NCI-H510A (cell line): ENCODE measurements around the gene D2HGDH.
"Not testable (repeated sequence)": the region's sequence is repeated elsewhere in the genome, so short reads cannot be mapped to it uniquely, and the experiment has no call there.

ENCODE experiments used
- DNase-seq: peaks from one replicate; lab custom pipeline; 2025; lab: John Stamatoyannopoulos, UW

The D2HGDH gene

GRCh38 chr2:241794250-241794823 lies 59.9 kb downstream of the D2HGDH start:
- no peak for DNase-seq

- no peak for DNase-seq
Observed at GRCh38 chr2:241795021-241795999, 60.9 kb downstream of the D2HGDH start.

GRCh38 chr2:241796209-241796608 lies 61.8 kb downstream of the D2HGDH start:
- no peak for DNase-seq

- no peak for DNase-seq
Observed at GRCh38 chr2:241796610-241797138, 62.2 kb downstream of the D2HGDH start.

GRCh38 chr2:241797441-241798080 lies 63.1 kb downstream of the D2HGDH start:
- no peak for DNase-seq

GRCh38 chr2:241798081-241798630 lies 63.7 kb downstream of the D2HGDH start:
- DNase-seq = no peak

- DNase-seq = no peak
Observed at GRCh38 chr2:241798631-241799521, 64.4 kb downstream of the D2HGDH start.

- no peak for DNase-seq
Observed at GRCh38 chr2:241799522-241800197, 65.2 kb downstream of the D2HGDH start.

GRCh38 chr2:241800198-241800903 lies 65.9 kb downstream of the D2HGDH start:
- DNase-seq = not testable (repeated sequence)

GRCh38 chr2:241801611-241802420 lies 67.4 kb downstream of the D2HGDH start:
- no peak for DNase-seq

GRCh38 chr2:241802421-241803318 lies 68.2 kb downstream of the D2HGDH start:
- no peak for DNase-seq

- peak; percentile 59 for DNase-seq
Observed at GRCh38 chr2:241803387-241804325, 69.2 kb downstream of the D2HGDH start.

- DNase-seq = no peak
Observed at GRCh38 chr2:241804326-241805229, 70.1 kb downstream of the D2HGDH start.

GRCh38 chr2:241806217-241806616 lies 71.8 kb downstream of the D2HGDH start:
- not testable (repeated sequence) for DNase-seq

- DNase-seq = no peak
Observed at GRCh38 chr2:241808051-241808720, 73.8 kb downstream of the D2HGDH start.
